ENCODE measurements around the gene COX19. TPM values are rescaled to one million over a fixed set of nuclear protein-coding genes. Genes with fewer than 3 reads are reported as not detected.

COX19 gene
- total RNA-seq, 4 donors from 2014 or later, result 11.6 to 55.2 (median 13.2) TPM

GRCh38 chr7:1017586-1018333 is 42.4 kb upstream of the COX19 start:
- TF ChIP-seq EP300 (IDR thresholded peaks at IDR 0.05) (no peak), POLR2A (IDR thresholded peaks at IDR 0.05) (no peak), POLR2AphosphoS5 (IDR thresholded peaks at IDR 0.05) (no peak), CTCF (IDR thresholded peaks at IDR 0.05) (no peak)
- H3K27me3 ChIP-seq, result no peaks in the 10 kb centered on the region
- peaks cover 29% of the 10 kb centered on the region for H3K36me3 ChIP-seq
- 96% methylated on average over 22 of the region's 34 CpGs for WGBS
- H3K4me3 ChIP-seq, result no peak overlapping the region
- H3K27ac ChIP-seq, result no peak overlapping the region
- no peak for DNase-seq (ENCODE audit: low spot score in 2 of 2)
- no peaks in the 10 kb centered on the region for H3K9me3 ChIP-seq
- H3K4me1 ChIP-seq, result peaks cover 20% of the 10 kb centered on the region

GRCh38 chr7:1016577-1017531 is 41.5 kb upstream of the COX19 start:
- no peak for DNase-seq (ENCODE audit: low spot score in 2 of 2)
- no peaks in the 10 kb centered on the region for H3K27me3 ChIP-seq
- peaks cover 26% of the 10 kb centered on the region for H3K36me3 ChIP-seq
- H3K9me3 ChIP-seq, result no peaks in the 10 kb centered on the region
- peaks cover 29% of the 10 kb centered on the region for H3K4me1 ChIP-seq
- TF ChIP-seq POLR2AphosphoS5 (IDR thresholded peaks at IDR 0.05), result no peak
- no peak for TF ChIP-seq POLR2A (IDR thresholded peaks at IDR 0.05)
- no peak for TF ChIP-seq EP300 (IDR thresholded peaks at IDR 0.05)
- no peak for TF ChIP-seq CTCF (IDR thresholded peaks at IDR 0.05)
- 90% methylated on average over 15 of the region's 51 CpGs for WGBS
- H3K27ac ChIP-seq, result no peak overlapping the region
- no peak overlapping the region for H3K4me3 ChIP-seq

- Histone ChIP-seq H3K27me3 (no peaks in the 10 kb centered on the region), H3K4me1 (peaks cover 31% of the 10 kb centered on the region), H3K27ac (no peak overlapping the region), H3K36me3 (peaks cover 16% of the 10 kb centered on the region), H3K4me3 (no peak overlapping the region), H3K9me3 (no peaks in the 10 kb centered on the region)
- TF ChIP-seq EP300 (IDR thresholded peaks at IDR 0.05), result no peak
- TF ChIP-seq CTCF (IDR thresholded peaks at IDR 0.05), result no peak
- TF ChIP-seq POLR2AphosphoS5 (IDR thresholded peaks at IDR 0.05), result no peak
- TF ChIP-seq POLR2A (IDR thresholded peaks at IDR 0.05), result no peak
- 73% methylated on average over 11 of the region's 28 CpGs for whole genome bisulfite sequencing
- DNase-seq (ENCODE audit: low spot score in 2 of 2), result no peak
Measured at GRCh38 chr7:1015196-1016121, 40.1 kb upstream of the COX19 start.

- Histone ChIP-seq H3K9me3 (no peaks in the 10 kb centered on the region), H3K27me3 (no peaks in the 10 kb centered on the region), H3K4me1 (peaks cover 31% of the 10 kb centered on the region), H3K4me3 (no peak overlapping the region), H3K36me3 (peaks cover 11% of the 10 kb centered on the region), H3K27ac (no peak overlapping the region)
- TF ChIP-seq EP300 (IDR thresholded peaks at IDR 0.05) (no peak), CTCF (IDR thresholded peaks at IDR 0.05) (no peak), POLR2A (IDR thresholded peaks at IDR 0.05) (no peak), POLR2AphosphoS5 (IDR thresholded peaks at IDR 0.05) (no peak)
- 73% methylated on average over 3 of the region's 20 CpGs for WGBS
- no peak for DNase-seq (ENCODE audit: low spot score in 2 of 2)
Measured at GRCh38 chr7:1014681-1015080, 39.3 kb upstream of the COX19 start.
